ENCODE measurements around the gene PYGB. TPM values are rescaled to one million over a fixed set of nuclear protein-coding genes. Genes with fewer than 3 reads are reported as not detected.

Gene PYGB
- total RNA-seq, 1 experiment from 2014 or later, result 216 TPM

GRCh38 chr20:25336561-25337422, 88.9 kb downstream of the PYGB start:
- TF ChIP-seq CTCF (conservative IDR thresholded peaks at IDR 0.05; ENCODE audit: low read depth, low read length), result peak; percentile 74
- no peak for TF ChIP-seq EZH2 (IDR thresholded peaks at IDR 0.05; ENCODE audit: low read length, unreplicated experiment)
- no peak for TF ChIP-seq EZH2phosphoT487 (IDR thresholded peaks at IDR 0.05; ENCODE audit: borderline replicate concordance, low read length)
- Histone ChIP-seq H3K9me2 (replicated peaks; ENCODE audit: low read length) (no peaks in the 10 kb centered on the region), H3F3A (ENCODE audit: low read length, unreplicated experiment) (no peaks in the 10 kb centered on the region), H3K27ac (ENCODE audit: low read length) (no peak overlapping the region), H3K4me1 (ENCODE audit: insufficient read depth, low read length) (no peaks in the 10 kb centered on the region), H3K9ac (ENCODE audit: low read length) (no peak overlapping the region), H3K4me2 (ENCODE audit: low read length) (no peak overlapping the region), H3K9me3 (ENCODE audit: low read length) (no peaks in the 10 kb centered on the region), H3K79me2 (ENCODE audit: low read length) (peaks cover 16% of the 10 kb centered on the region), H4K20me1 (ENCODE audit: low read length) (no peaks in the 10 kb centered on the region), H2AFZ (ENCODE audit: low read length) (no peak overlapping the region), H3K4me3 (ENCODE audit: low read length) (no peak overlapping the region), H3K36me3 (ENCODE audit: low read depth, low read length) (no peaks in the 10 kb centered on the region), H3K27me3 (ENCODE audit: low read length) (no peaks in the 10 kb centered on the region)
- no TSS peak for BruUV-seq (replicated peaks)
- ATAC-seq (peak; percentile 89), DNase-seq (peak; percentile 54)
- ChIA-PET POLR2A (ENCODE audit: unreplicated experiment) (no interaction called here), CTCF (interaction anchor here (0.6 to 1.5 kb wide), 9 partner anchors 14 to 204 kb away, joined by 3 to 39 read pairs (median 4); partner anchors contain the start of genes ABHD12 and GINS1)
- intact Hi-C loops (cut with micrococcal nuclease), result loop anchor here (1.0 kb wide), 1 partner anchor 63 kb away; no protein-coding TSS in a partner anchor

GRCh38 chr20:25338112-25339023, 90.5 kb downstream of the PYGB start:
- Histone ChIP-seq H3K9me3 (ENCODE audit: low read length) (no peaks in the 10 kb centered on the region), H3K36me3 (ENCODE audit: low read depth, low read length) (no peaks in the 10 kb centered on the region), H3K27me3 (ENCODE audit: low read length) (no peaks in the 10 kb centered on the region), H3K27ac (ENCODE audit: low read length) (no peak overlapping the region), H3K4me3 (ENCODE audit: low read length) (no peak overlapping the region), H3F3A (ENCODE audit: low read length, unreplicated experiment) (no peaks in the 10 kb centered on the region), H3K79me2 (ENCODE audit: low read length) (peaks cover 30% of the 10 kb centered on the region), H4K20me1 (ENCODE audit: low read length) (no peaks in the 10 kb centered on the region), H3K4me1 (ENCODE audit: insufficient read depth, low read length) (no peaks in the 10 kb centered on the region), H3K9me2 (replicated peaks; ENCODE audit: low read length) (no peaks in the 10 kb centered on the region), H3K4me2 (ENCODE audit: low read length) (no peak overlapping the region), H3K9ac (ENCODE audit: low read length) (no peak overlapping the region), H2AFZ (ENCODE audit: low read length) (no peak overlapping the region)
- ChIA-PET CTCF (interaction anchor here (0.6 to 1.5 kb wide), 2 partner anchors 47 to 60 kb away, joined by 5 to 8 read pairs; no protein-coding TSS in a partner anchor), POLR2A (ENCODE audit: unreplicated experiment) (no interaction called here)
- intact Hi-C loops (cut with micrococcal nuclease), result no loop called here
- DNase-seq (no peak), ATAC-seq (peak; percentile 58; the same call in 1 of the 2 replicates)
- BruUV-seq (replicated peaks), result no TSS peak
- TF ChIP-seq EZH2phosphoT487 (IDR thresholded peaks at IDR 0.05; ENCODE audit: borderline replicate concordance, low read length), result no peak
- TF ChIP-seq EZH2 (IDR thresholded peaks at IDR 0.05; ENCODE audit: low read length, unreplicated experiment), result no peak
- peak; percentile 21; the same call in 1 of the 2 replicates for TF ChIP-seq CTCF (conservative IDR thresholded peaks at IDR 0.05; ENCODE audit: low read depth, low read length)

Data from PC-3 (cell line).